Smooth muscle cell (in vitro differentiated cells): Measurements from ENCODE around the gene SERP2. TPM values are rescaled to one million over a fixed set of nuclear protein-coding genes. Genes with fewer than 3 reads are reported as not detected.

Experiments used
- DNase-seq: peaks from one replicate; lab custom pipeline; 2025; ENCODE audit not compliant: unreplicated experiment; lab: John Stamatoyannopoulos, UW
- H2AFZ ChIP-seq: fragments of 200-600 bp; sonication (generic); 2 replicates; pipeline ENCODE4 v1.6.0; 2016; ENCODE audit warnings: antibody characterized with exemption, low read depth, mild to moderate bottlenecking
- H3F3A ChIP-seq: fragments of 200-600 bp; sonication (generic); 2 replicates; pipeline ENCODE4 v1.6.0; 2017; ENCODE audit warnings: antibody characterized with exemption, low read depth
- H3K27ac ChIP-seq: fragments of 200-600 bp; sonication (generic); 2 replicates; pipeline ENCODE4 v1.5.1; 2016; ENCODE audit warnings: low read depth, mild to moderate bottlenecking
- H3K27me3 ChIP-seq: fragments of 200-600 bp; sonication (generic); 2 replicates; pipeline ENCODE4 v1.6.1; 2016; ENCODE audit warnings: low read depth, mild to moderate bottlenecking
- H3K36me3 ChIP-seq: fragments of 200-600 bp; sonication (generic); 2 replicates; pipeline ENCODE4 v1.5.1; 2016; ENCODE audit warnings: low read depth
- H3K4me1 ChIP-seq: fragments of 200-600 bp; sonication (generic); 2 replicates; pipeline ENCODE4 v1.5.1; 2016; ENCODE audit warnings: low read depth
- H3K4me2 ChIP-seq: fragments of 200-600 bp; sonication (generic); 2 replicates; pipeline ENCODE4 v1.6.0; 2016; ENCODE audit warnings: mild to moderate bottlenecking
- H3K4me3 ChIP-seq: fragments of 200-600 bp; sonication (generic); 2 replicates; pipeline ENCODE4 v1.5.1; 2016; ENCODE audit warnings: mild to moderate bottlenecking
- H3K79me2 ChIP-seq: fragments of 200-600 bp; sonication (generic); 2 replicates; pipeline ENCODE4 v1.6.0; 2016; ENCODE audit warnings: low read depth, mild to moderate bottlenecking
- H3K9ac ChIP-seq: fragments of 200-600 bp; sonication (generic); 2 replicates; pipeline ENCODE4 v1.6.0; 2016; ENCODE audit warnings: low read depth
- H3K9me3 ChIP-seq: fragments of 200-600 bp; sonication (generic); replicated peaks from 2 replicates; pipeline ENCODE4 v1.5.1; 2016; ENCODE audit warnings: low read depth
- H4K20me1 ChIP-seq: fragments of 200-600 bp; sonication (generic); 2 replicates; pipeline ENCODE4 v1.6.0; 2016; ENCODE audit warnings: low read depth
- WGBS: methylation state at CpG from one replicate; pipeline ENCODE4 v1.1.7; 2016; ENCODE audit warnings: low lambda C conversion rate; 5-methylcytosine and 5-hydroxymethylcytosine counted together
- polyA plus RNA-seq: library from polyadenylated mRNA; unstranded; fragments of >200 nt; fragmentation: Nextera tagmentation; extraction: Ambion mirVana; gene quantifications from 2 replicates; pipeline ENCODE4 v1.2.1, GENCODE V29; 2016
- total RNA-seq: library from RNA; depleted of rRNA; stranded (reverse); fragments of >200 nt; gene quantifications from 2 replicates; pipeline ENCODE4 v1.2.3, GENCODE V29; 2014
- TF ChIP-seq, protein P1 (sequence below): fragments of 200-600 bp; sonication (generic); IDR thresholded peaks from 2 replicates; pipeline ENCODE4 v1.5.1; 2017; ENCODE audit warnings: borderline replicate concordance, mild to moderate bottlenecking, antibody characterized with exemption; ENCODE audit not compliant: insufficient read depth, poor library complexity, severe bottlenecking

Gene SERP2
- total and polyA plus RNA-seq, 2 experiments from 2014 or later = 1.8 to 2.1 TPM

GRCh38 chr13:44396701-44397580 lies 23.3 kb downstream of the SERP2 start:
- Histone ChIP-seq H3K4me3 (peak overlapping the region; percentile 3), H4K20me1 (no peaks in the 10 kb centered on the region), H3K79me2 (no peaks in the 10 kb centered on the region), H3K4me2 (peak overlapping the region; percentile 77), H3K9me3 (no peaks in the 10 kb centered on the region), H3K4me1 (peaks cover 30% of the 10 kb centered on the region), H3K27ac (peak overlapping the region; percentile 86), H3K9ac (peak overlapping the region; percentile 60), H2AFZ (no peak overlapping the region), H3F3A (peaks cover 22% of the 10 kb centered on the region), H3K36me3 (no peaks in the 10 kb centered on the region), H3K27me3 (no peaks in the 10 kb centered on the region)
- DNase-seq = peak; percentile 59
- TF ChIP-seq, protein P1, sequence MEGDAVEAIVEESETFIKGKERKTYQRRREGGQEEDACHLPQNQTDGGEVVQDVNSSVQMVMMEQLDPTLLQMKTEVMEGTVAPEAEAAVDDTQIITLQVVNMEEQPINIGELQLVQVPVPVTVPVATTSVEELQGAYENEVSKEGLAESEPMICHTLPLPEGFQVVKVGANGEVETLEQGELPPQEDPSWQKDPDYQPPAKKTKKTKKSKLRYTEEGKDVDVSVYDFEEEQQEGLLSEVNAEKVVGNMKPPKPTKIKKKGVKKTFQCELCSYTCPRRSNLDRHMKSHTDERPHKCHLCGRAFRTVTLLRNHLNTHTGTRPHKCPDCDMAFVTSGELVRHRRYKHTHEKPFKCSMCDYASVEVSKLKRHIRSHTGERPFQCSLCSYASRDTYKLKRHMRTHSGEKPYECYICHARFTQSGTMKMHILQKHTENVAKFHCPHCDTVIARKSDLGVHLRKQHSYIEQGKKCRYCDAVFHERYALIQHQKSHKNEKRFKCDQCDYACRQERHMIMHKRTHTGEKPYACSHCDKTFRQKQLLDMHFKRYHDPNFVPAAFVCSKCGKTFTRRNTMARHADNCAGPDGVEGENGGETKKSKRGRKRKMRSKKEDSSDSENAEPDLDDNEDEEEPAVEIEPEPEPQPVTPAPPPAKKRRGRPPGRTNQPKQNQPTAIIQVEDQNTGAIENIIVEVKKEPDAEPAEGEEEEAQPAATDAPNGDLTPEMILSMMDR = no peak
- 15% methylated on average over 26 of the region's 26 CpGs for WGBS

DNA sequence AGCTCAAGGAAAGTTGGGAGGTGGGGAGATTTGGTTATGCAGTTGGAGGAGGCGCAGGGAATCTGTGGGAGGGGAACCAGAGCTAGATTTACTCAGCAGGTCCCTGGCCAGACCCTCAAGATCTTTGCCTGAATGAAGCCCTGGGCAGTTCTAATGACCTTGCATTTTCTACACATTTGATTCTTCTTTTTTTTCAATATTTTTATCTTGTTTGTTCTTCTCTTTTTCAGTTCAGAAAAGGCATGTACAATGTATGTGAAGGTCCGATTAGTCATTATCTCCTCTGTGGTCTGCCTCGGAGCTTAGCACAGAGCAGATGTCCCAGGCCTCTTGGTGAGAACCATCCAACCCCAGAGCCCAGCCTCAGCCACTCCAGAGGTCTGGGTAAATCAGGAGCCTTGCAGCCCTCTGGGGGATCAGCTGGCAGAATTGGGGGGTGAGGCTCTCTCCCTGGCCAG lies 24.2 kb downstream of the SERP2 start:
- Histone ChIP-seq H3K9me3 (no peaks in the 10 kb centered on the region), H3K36me3 (no peaks in the 10 kb centered on the region), H3F3A (peaks cover 22% of the 10 kb centered on the region), H3K4me2 (peak overlapping the region; percentile 77), H3K27me3 (no peaks in the 10 kb centered on the region), H3K9ac (peak overlapping the region; percentile 60), H3K27ac (peak overlapping the region; percentile 86), H2AFZ (no peak overlapping the region), H4K20me1 (no peaks in the 10 kb centered on the region), H3K79me2 (no peaks in the 10 kb centered on the region), H3K4me3 (no peak overlapping the region), H3K4me1 (peaks cover 30% of the 10 kb centered on the region)
- 29% methylated on average over 3 of the region's 3 CpGs for WGBS
- DNase-seq = peak; percentile 16
- TF ChIP-seq, protein P1 = no peak

DNA sequence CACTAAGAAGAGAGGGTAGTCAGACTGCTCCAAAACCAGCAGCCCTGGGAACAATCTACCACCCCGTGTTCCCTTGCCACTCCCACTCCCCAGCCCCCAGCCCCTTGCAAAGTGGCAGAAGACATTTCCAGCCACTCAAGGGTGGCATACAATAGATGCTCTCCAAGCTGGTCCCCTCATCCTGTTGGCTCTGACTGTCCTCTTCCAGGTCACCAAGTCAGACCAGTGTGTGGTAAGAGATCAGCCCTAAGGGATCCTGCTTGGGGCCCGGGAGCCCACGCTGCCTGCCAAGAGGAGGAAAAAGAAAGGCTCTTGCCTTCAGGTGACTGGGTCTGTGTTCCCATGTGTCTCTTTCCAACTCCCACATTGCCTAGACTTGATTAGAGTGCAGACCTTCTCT lies 25.0 kb downstream of the SERP2 start:
- no peaks in the 10 kb centered on the region for H3K9me3 ChIP-seq

More for the DNA sequence above, 25.0 kb downstream of the SERP2 start:
- no peak for DNase-seq
- 79% methylated on average over 3 of the region's 3 CpGs for WGBS
- Histone ChIP-seq H4K20me1 (no peaks in the 10 kb centered on the region), H3K27ac (peak overlapping the region; percentile 86), H3K9ac (no peak overlapping the region), H3K27me3 (no peaks in the 10 kb centered on the region), H2AFZ (no peak overlapping the region), H3K36me3 (no peaks in the 10 kb centered on the region), H3K79me2 (no peaks in the 10 kb centered on the region), H3F3A (peaks cover 22% of the 10 kb centered on the region), H3K4me2 (peak overlapping the region; percentile 72), H3K4me1 (peaks cover 38% of the 10 kb centered on the region), H3K4me3 (no peak overlapping the region)
- TF ChIP-seq, protein P1 = no peak
